A673 (cell line): ENCODE measurements around the gene NECTIN4. TPM values are rescaled to one million over a fixed set of nuclear protein-coding genes. Genes with fewer than 3 reads are reported as not detected.

Source experiments
- BruUV-seq: library from RNA; stranded (reverse); fragments of 400-500 nt; replicated peaks from 2 replicates; lab custom pipeline; 2021; lab: Mats Ljungman, UMichigan
- CTCF ChIA-PET: fragments of 300-600 bp; sonication (Branson Sonifier 250); formaldehyde crosslinking; loops from one replicate; lab custom pipeline; 2022; ENCODE audit warnings: antibody characterized with exemption; lab: Charles Lee
- POLR2A ChIA-PET: fragments of 300-600 bp; sonication (Branson Sonifier 250); formaldehyde crosslinking; loops from one replicate; lab custom pipeline; 2022; ENCODE audit warnings: antibody characterized with exemption; ENCODE audit not compliant: low non-redundant PET; lab: Charles Lee
- DNase-seq: peaks from one replicate; pipeline ENCODE4 v3.0.0-alpha.2; 2015; ENCODE audit warnings: low spot score
- H3K27ac ChIP-seq: fragments of 200-600 bp; sonication (generic); 2 replicates; pipeline ENCODE4 v1.5.1; 2016; ENCODE audit warnings: mixed run types, low read depth, mild to moderate bottlenecking, mixed read lengths, antibody characterized with exemption, low read length; ENCODE audit not compliant: poor library complexity, severe bottlenecking
- H3K27me3 ChIP-seq: fragments of 200-600 bp; sonication (generic); replicated peaks from 2 replicates; pipeline ENCODE4 v1.6.1; 2017; ENCODE audit warnings: mixed run types, low read depth, mild to moderate bottlenecking, mixed read lengths, antibody characterized with exemption, low read length; ENCODE audit not compliant: insufficient read depth, poor library complexity
- H3K36me3 ChIP-seq: fragments of 200-600 bp; sonication (generic); 2 replicates; pipeline ENCODE4 v1.6.1; 2016; ENCODE audit warnings: mixed run types, mild to moderate bottlenecking, mixed read lengths, antibody characterized with exemption, low read length; ENCODE audit not compliant: insufficient read depth, poor library complexity, severe bottlenecking
- H3K4me1 ChIP-seq: fragments of 200-600 bp; sonication (generic); 2 replicates; pipeline ENCODE4 v1.6.1; 2017; ENCODE audit warnings: mixed run types, mild to moderate bottlenecking, mixed read lengths, antibody characterized with exemption, low read length; ENCODE audit not compliant: insufficient read depth, poor library complexity, severe bottlenecking
- H3K4me3 ChIP-seq: fragments of 200-600 bp; sonication (generic); 2 replicates; pipeline ENCODE4 v1.5.1; 2016; ENCODE audit warnings: low read depth, mixed run types, mild to moderate bottlenecking, mixed read lengths, low read length; ENCODE audit not compliant: poor library complexity, severe bottlenecking
- H3K9me3 ChIP-seq: fragments of 200-600 bp; sonication (generic); 2 replicates; pipeline ENCODE4 v1.6.1; 2016; ENCODE audit warnings: mixed run types, low read depth, mild to moderate bottlenecking, mixed read lengths, antibody characterized with exemption, low read length; ENCODE audit not compliant: poor library complexity, severe bottlenecking
- EZH2 ChIP-seq: fragments of 200-600 bp; sonication (generic); IDR thresholded peaks from 2 replicates; pipeline ENCODE4 v1.6.1; 2017; ENCODE audit warnings: borderline replicate concordance, low read depth, mild to moderate bottlenecking, mixed read lengths, antibody characterized with exemption, low read length; ENCODE audit not compliant: poor library complexity, severe bottlenecking
- intact Hi-C: fragments of 100-400 bp; cut with micrococcal nuclease; formaldehyde crosslinking; loops from one replicate; pipeline ENCODE4 v1.10.0; 2022; ENCODE audit not compliant: unreplicated experiment
- total RNA-seq: library from RNA; stranded (reverse); gene quantifications from 2 replicates; pipeline ENCODE4 v1.2.3, GENCODE V29; 2021
- TF ChIP-seq, protein P1 (sequence below): fragments of 300-800, 200-600 bp; sonication (generic); conservative IDR thresholded peaks from 2 replicates; pipeline ENCODE4 v1.5.1; 2017; ENCODE audit warnings: low read depth, mild to moderate bottlenecking, antibody characterized with exemption, low read length, moderate library complexity, mixed read lengths

Gene NECTIN4
- total RNA-seq, 1 experiment from 2014 or later = not detected

DNA sequence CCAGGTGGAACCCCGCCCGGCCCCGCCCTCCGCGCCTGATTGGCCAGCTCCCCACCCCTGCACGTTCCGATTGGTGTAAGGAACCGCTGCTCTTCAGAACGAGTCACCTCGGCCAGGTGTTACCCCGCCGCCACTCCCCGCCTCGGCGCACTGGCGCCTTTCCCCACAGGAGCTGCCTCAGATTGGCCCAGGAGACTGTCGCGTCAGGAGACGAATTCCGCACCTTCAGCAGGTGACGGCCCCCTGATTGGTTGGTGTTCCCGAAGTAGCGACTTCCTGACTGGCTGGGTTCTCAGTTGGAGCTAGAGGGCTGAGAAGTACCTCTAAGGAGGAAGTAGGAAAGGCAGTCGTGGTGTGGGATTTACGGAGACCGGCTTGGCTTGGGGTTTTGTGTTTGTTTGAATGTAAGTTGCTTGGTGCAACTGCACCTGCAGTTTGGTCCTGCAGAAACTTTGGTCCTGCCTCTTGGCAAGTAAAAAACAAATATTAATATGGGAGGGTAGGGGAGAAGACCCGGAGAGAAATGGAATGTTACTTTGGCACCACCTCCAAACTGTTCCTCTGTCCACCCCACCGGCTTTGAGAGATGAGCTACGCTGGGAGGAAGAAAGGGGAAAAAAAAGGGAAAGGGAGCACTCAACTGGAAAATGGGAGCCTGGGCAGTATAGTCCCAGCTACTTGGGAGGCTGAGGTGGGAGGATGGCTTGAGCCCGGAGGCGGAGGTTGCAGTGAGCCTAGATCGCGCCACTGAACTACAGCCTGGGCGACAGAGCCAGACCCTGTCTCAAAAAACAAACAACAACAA, 68.0 kb downstream of the NECTIN4 start:
- TF ChIP-seq, protein P1, sequence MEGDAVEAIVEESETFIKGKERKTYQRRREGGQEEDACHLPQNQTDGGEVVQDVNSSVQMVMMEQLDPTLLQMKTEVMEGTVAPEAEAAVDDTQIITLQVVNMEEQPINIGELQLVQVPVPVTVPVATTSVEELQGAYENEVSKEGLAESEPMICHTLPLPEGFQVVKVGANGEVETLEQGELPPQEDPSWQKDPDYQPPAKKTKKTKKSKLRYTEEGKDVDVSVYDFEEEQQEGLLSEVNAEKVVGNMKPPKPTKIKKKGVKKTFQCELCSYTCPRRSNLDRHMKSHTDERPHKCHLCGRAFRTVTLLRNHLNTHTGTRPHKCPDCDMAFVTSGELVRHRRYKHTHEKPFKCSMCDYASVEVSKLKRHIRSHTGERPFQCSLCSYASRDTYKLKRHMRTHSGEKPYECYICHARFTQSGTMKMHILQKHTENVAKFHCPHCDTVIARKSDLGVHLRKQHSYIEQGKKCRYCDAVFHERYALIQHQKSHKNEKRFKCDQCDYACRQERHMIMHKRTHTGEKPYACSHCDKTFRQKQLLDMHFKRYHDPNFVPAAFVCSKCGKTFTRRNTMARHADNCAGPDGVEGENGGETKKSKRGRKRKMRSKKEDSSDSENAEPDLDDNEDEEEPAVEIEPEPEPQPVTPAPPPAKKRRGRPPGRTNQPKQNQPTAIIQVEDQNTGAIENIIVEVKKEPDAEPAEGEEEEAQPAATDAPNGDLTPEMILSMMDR = no peak
- no peak for TF ChIP-seq EZH2
- Histone ChIP-seq H3K4me3 (peak overlapping the region; percentile 60), H3K4me1 (peaks cover 9% of the 10 kb centered on the region), H3K27me3 (peaks cover 9% of the 10 kb centered on the region), H3K9me3 (no peaks in the 10 kb centered on the region), H3K36me3 (no peaks in the 10 kb centered on the region), H3K27ac (no peak overlapping the region)
- CTCF ChIA-PET = interaction anchor here (0.6 to 0.9 kb wide), 3 partner anchors 31 to 46 kb away, joined by 4 to 9 read pairs (median 4); no protein-coding TSS in a partner anchor
- POLR2A ChIA-PET = interaction anchor here (0.6 kb wide), 1 partner anchor 111 kb away, joined by 4 read pairs; no protein-coding TSS in a partner anchor
- intact Hi-C loops = no loop called here
- DNase-seq = peak; percentile 73
- BruUV-seq = no TSS peak

Other genes starting within 250 kb of the NECTIN4 start
- not detected in 2 replicates for gene CD244, start 226.7 kb downstream of the NECTIN4 start, total RNA-seq
- not detected in 2 replicates for gene ITLN1, start 204.4 kb downstream of the NECTIN4 start, total RNA-seq
- not detected in 2 replicates for gene ITLN2, start 134.7 kb downstream of the NECTIN4 start, total RNA-seq
- gene F11R, start 68.4 kb downstream of the NECTIN4 start, total RNA-seq = 2.3 and 4.1 TPM in 2 replicates
- gene TSTD1, start 50.6 kb downstream of the NECTIN4 start, total RNA-seq = 1.2 and 1.3 TPM in 2 replicates
- 54.5 and 57.9 TPM in 2 replicates for gene USF1, start 43.6 kb downstream of the NECTIN4 start, total RNA-seq
- gene ARHGAP30, start 19.7 kb downstream of the NECTIN4 start, total RNA-seq = not detected in 2 replicates
- gene KLHDC9, start 8.8 kb upstream of the NECTIN4 start, total RNA-seq = 1.7 and 4.8 TPM in 2 replicates
- 131 and 133 TPM in 2 replicates for gene PFDN2, start 28.5 kb upstream of the NECTIN4 start, total RNA-seq
- gene NIT1, start 28.5 kb upstream of the NECTIN4 start, total RNA-seq = 29.3 and 40.3 TPM in 2 replicates
- gene DEDD, start 43.1 kb upstream of the NECTIN4 start, total RNA-seq = 53.0 and 54.6 TPM in 2 replicates
- gene UFC1, start 64.4 kb upstream of the NECTIN4 start, total RNA-seq = 73.6 and 82.7 TPM in 2 replicates
- gene USP21, start 69.9 kb upstream of the NECTIN4 start, total RNA-seq = 46.2 and 51.8 TPM in 2 replicates
- 24.3 and 25.2 TPM in 2 replicates for gene PPOX, start 76.9 kb upstream of the NECTIN4 start, total RNA-seq
- gene B4GALT3, start 87.9 kb upstream of the NECTIN4 start, total RNA-seq = 47.9 and 55.1 TPM in 2 replicates
- gene ADAMTS4, start 109.5 kb upstream of the NECTIN4 start, total RNA-seq = 28.6 and 31.6 TPM in 2 replicates
- 123 and 133 TPM in 2 replicates for gene NDUFS2, start 112.8 kb upstream of the NECTIN4 start, total RNA-seq
- 1.2 and 1.5 TPM in 2 replicates for gene FCER1G, start 125.7 kb upstream of the NECTIN4 start, total RNA-seq
- not detected in 2 replicates for gene APOA2, start 134.1 kb upstream of the NECTIN4 start, total RNA-seq
- 14.0 TPM in 2 replicates for gene TOMM40L, start 136.5 kb upstream of the NECTIN4 start, total RNA-seq
- gene NR1I3, start 148.6 kb upstream of the NECTIN4 start, total RNA-seq = not detected in 2 replicates
- gene PCP4L1, start 169.2 kb upstream of the NECTIN4 start, total RNA-seq = not detected in 2 replicates
- gene MPZ, start 220.4 kb upstream of the NECTIN4 start, total RNA-seq = 2.6 and 2.8 TPM in 2 replicates
- gene SDHC, start 224.8 kb upstream of the NECTIN4 start, total RNA-seq = 228 and 249 TPM in 2 replicates